Measurements from ENCODE around the gene C9. TPM values are rescaled to one million over a fixed set of nuclear protein-coding genes. Genes with fewer than 3 reads are reported as not detected.
A peak's percentile ranks its signal among the peaks of the same experiment; 100 is the strongest.

Gene C9
- total and polyA plus RNA-seq, 8 donors = 0.58 TPM; not detected in 7

- peaks cover 0 to 83% of the 10 kb centered on the region in 2 donors for H3K4me1 ChIP-seq
- H3K36me3 ChIP-seq = no peaks in the 10 kb centered on the region
- no peaks in the 10 kb centered on the region for H3K27me3 ChIP-seq
- DNase-seq (peak in 2 of 4 donors; percentile 20 to 30), ATAC-seq (no peak)
- TF ChIP-seq CTCF (IDR thresholded peaks at IDR 0.05) = no peak
- intact Hi-C loops (cut with DNase I) = no loop called here
- no peak overlapping the region for H3K4me3 ChIP-seq
- H3K27ac ChIP-seq = peak overlapping the region in 1 of 2 donors; percentile 29
- no peaks in the 10 kb centered on the region for H3K9me3 ChIP-seq
These were observed 97.1 kb downstream of the C9 start for GRCh38 chr5:39267186-39267585.

DNA sequence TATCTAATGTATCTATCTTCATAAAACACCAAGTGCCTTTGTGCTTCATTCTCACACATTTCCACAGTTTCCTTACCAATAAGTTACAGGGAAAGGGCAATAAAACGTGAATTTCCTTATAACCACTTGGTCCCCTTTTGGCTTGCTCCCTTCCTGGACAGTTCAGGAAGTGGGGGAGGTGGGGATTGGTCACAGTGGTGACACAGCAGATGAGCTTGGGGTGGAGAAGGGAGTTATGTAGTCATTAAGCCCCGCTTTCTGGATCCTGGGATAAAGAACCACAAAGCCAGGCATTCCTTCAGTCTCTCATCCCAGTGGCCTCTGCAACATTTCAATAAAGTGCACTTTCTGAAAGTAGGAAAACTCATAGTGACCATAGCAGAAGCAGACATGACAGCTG, 97.9 kb downstream of the C9 start:
- no peak for TF ChIP-seq CTCF (IDR thresholded peaks at IDR 0.05)
- Histone ChIP-seq H3K9me3 (no peaks in the 10 kb centered on the region), H3K4me1 (peaks cover 0 to 76% of the 10 kb centered on the region in 2 donors), H3K27me3 (no peaks in the 10 kb centered on the region), H3K4me3 (no peak overlapping the region), H3K27ac (peak overlapping the region in 1 of 2 donors; percentile 29), H3K36me3 (no peaks in the 10 kb centered on the region)
- DNase-seq (no peak), ATAC-seq (no peak)
- intact Hi-C loops (cut with DNase I) = no loop called here

DNA sequence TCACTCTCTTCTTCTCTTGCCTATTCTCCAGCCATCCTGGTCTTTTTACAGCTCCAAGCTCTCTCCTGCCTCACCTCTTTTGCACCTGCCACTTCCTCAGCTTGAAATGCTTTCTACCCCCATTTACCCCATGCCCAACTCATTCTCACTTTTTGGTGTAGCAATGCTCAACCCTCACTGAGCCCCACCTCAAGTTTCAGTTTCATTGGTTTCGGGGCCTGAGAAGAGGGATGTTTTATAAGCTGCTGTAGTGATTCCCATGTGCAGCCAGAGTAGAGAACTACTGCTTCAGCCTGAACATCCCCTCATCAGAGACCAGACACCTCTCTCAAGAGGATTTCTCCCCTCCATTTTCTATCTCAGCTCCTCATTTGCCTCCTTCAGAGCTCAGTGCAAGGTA, 99.8 kb downstream of the C9 start:
- DNase-seq = no peak
- peak overlapping the region in 1 of 2 donors; percentile 66 for H3K27ac ChIP-seq
- no peak for ATAC-seq
- H3K4me1 ChIP-seq = peaks cover 0 to 65% of the 10 kb centered on the region in 2 donors
- H3K36me3 ChIP-seq = no peaks in the 10 kb centered on the region
- intact Hi-C loops (cut with DNase I) = no loop called here
- no peak overlapping the region for H3K4me3 ChIP-seq
- no peaks in the 10 kb centered on the region for H3K27me3 ChIP-seq
- TF ChIP-seq CTCF (IDR thresholded peaks at IDR 0.05) = no peak
- H3K9me3 ChIP-seq = no peaks in the 10 kb centered on the region

- no peaks in the 10 kb centered on the region for H3K9me3 ChIP-seq
- DNase-seq (no peak), ATAC-seq (peak; percentile 21)
- H3K36me3 ChIP-seq = no peaks in the 10 kb centered on the region
- intact Hi-C loops (cut with DNase I) = no loop called here
- no peak for TF ChIP-seq CTCF (IDR thresholded peaks at IDR 0.05)
- H3K27me3 ChIP-seq = no peaks in the 10 kb centered on the region
- peak overlapping the region in 1 of 2 donors; percentile 66 for H3K27ac ChIP-seq
- H3K4me1 ChIP-seq = peaks cover 0 to 54% of the 10 kb centered on the region in 2 donors
- no peak overlapping the region for H3K4me3 ChIP-seq
These were observed 101.3 kb downstream of the C9 start for GRCh38 chr5:39262981-39263380.

GRCh38 chr5:39260095-39260494, 104.2 kb downstream of the C9 start:
- intact Hi-C loops (cut with DNase I) = no loop called here
- Histone ChIP-seq H3K27me3 (no peaks in the 10 kb centered on the region), H3K4me1 (peaks cover 0 to 44% of the 10 kb centered on the region in 2 donors)

More at GRCh38 chr5:39260095-39260494, 104.2 kb downstream of the C9 start:
- no peak overlapping the region for H3K4me3 ChIP-seq
- ATAC-seq = no peak
- DNase-seq = no peak
- no peaks in the 10 kb centered on the region for H3K9me3 ChIP-seq
- no peaks in the 10 kb centered on the region for H3K36me3 ChIP-seq
- no peak for TF ChIP-seq CTCF (IDR thresholded peaks at IDR 0.05)
- no peak overlapping the region for H3K27ac ChIP-seq

Data from left lung (tissue), 10 donors.